Breast epithelium (tissue), 4 donors: Measurements from ENCODE around the gene COMT. TPM values are rescaled to one million over a fixed set of nuclear protein-coding genes. Genes with fewer than 3 reads are reported as not detected.

ENCODE experiments used
- DNase-seq, 2 donors: peaks; one replicate each; pipeline ENCODE4 v3.0.0-alpha.2; 2019; ENCODE audit warnings: low spot score in 2 of 2
- H3K27ac ChIP-seq, 2 donors: fragments of 200-600 bp; sonication (generic) in 1 of 2; one replicate each; pipeline ENCODE4 v1.5.1; 2016 to 2019; ENCODE audit warnings: mild to moderate bottlenecking in 1 of 2
- H3K27me3 ChIP-seq, 2 donors: fragments of 200-600 bp; sonication (generic) in 1 of 2; one replicate each; pipeline versions ENCODE4 v1.5.1 to v1.6.0; 2017 to 2019; ENCODE audit warnings: control low read depth in 1 of 2, mild to moderate bottlenecking in 1 of 2
- H3K36me3 ChIP-seq: fragments of 200-600 bp; one replicate; pipeline ENCODE4 v1.5.1; 2019
- H3K4me1 ChIP-seq, 2 donors: fragments of 200-600 bp; sonication (generic); one replicate each; pipeline ENCODE4 v1.5.1; 2016 to 2019; ENCODE audit warnings: control low read depth in 1 of 2
- H3K4me3 ChIP-seq, 3 donors: fragments of 200-600 bp; sonication (generic); 1 replicate in 2 of 3; 2 replicates in 1 of 3; pipeline ENCODE4 v1.5.1; 2016 to 2019; ENCODE audit warnings: mild to moderate bottlenecking in 3 of 3, moderate library complexity in 2 of 3
- H3K9me3 ChIP-seq, 2 donors: fragments of 200-600 bp; sonication (generic) in 1 of 2; one replicate each; pipeline ENCODE4 v1.5.1; 2016 to 2019; ENCODE audit warnings: control low read depth in 1 of 2
- POLR2A ChIP-seq: fragments of 450-650 bp; IDR thresholded peaks from one replicate; pipeline ENCODE4 v1.6.1; 2016; ENCODE audit warnings: antibody characterized with exemption, mild to moderate bottlenecking, moderate library complexity
- POLR2AphosphoS5 ChIP-seq, 3 donors: sonication (generic); formaldehyde crosslinking; IDR thresholded peaks; one replicate each; pipeline ENCODE4 v1.6.1; 2017; ENCODE audit warnings: antibody characterized with exemption in 3 of 3
- intact Hi-C: fragments of 100-400 bp; cut with DNase I; formaldehyde crosslinking; loops from one replicate; pipeline ENCODE4 v1.15.1; 2023; ENCODE audit warnings: low total_unique reads
- total RNA-seq, 3 donors: library from RNA; depleted of rRNA; stranded (reverse); fragments of >200 nt; gene quantifications; one replicate each; pipeline ENCODE4 v1.1.0, GENCODE V29; 2016
- TF ChIP-seq, protein P1 (sequence below), 3 donors: fragments of 450-650 bp; IDR thresholded peaks; one replicate each; pipeline ENCODE4 v1.5.1; 2016 to 2017; ENCODE audit warnings: antibody characterized with exemption in 3 of 3, mild to moderate bottlenecking in 3 of 3, moderate library complexity in 3 of 3

COMT gene
- total RNA-seq, 3 donors from 2014 or later, result 136 to 198 (median 196) TPM

GRCh38 chr22:19972652-19973550, 31.3 kb downstream of the COMT start:
- Histone ChIP-seq H3K9me3 (no peaks in the 10 kb centered on the region), H3K27ac (no peak overlapping the region), H3K4me3 (no peak overlapping the region), H3K27me3 (no peaks in the 10 kb centered on the region), H3K4me1 (no peaks in the 10 kb centered on the region), H3K36me3 (no peaks in the 10 kb centered on the region)
- intact Hi-C loops, result loop anchor here (5.0 kb wide), 1 partner anchor 39 kb away; no protein-coding TSS in a partner anchor
- TF ChIP-seq POLR2A (no peak), POLR2AphosphoS5 (IDR thresholded peaks at IDR 0.05) (no peak)
- TF ChIP-seq, protein P1, sequence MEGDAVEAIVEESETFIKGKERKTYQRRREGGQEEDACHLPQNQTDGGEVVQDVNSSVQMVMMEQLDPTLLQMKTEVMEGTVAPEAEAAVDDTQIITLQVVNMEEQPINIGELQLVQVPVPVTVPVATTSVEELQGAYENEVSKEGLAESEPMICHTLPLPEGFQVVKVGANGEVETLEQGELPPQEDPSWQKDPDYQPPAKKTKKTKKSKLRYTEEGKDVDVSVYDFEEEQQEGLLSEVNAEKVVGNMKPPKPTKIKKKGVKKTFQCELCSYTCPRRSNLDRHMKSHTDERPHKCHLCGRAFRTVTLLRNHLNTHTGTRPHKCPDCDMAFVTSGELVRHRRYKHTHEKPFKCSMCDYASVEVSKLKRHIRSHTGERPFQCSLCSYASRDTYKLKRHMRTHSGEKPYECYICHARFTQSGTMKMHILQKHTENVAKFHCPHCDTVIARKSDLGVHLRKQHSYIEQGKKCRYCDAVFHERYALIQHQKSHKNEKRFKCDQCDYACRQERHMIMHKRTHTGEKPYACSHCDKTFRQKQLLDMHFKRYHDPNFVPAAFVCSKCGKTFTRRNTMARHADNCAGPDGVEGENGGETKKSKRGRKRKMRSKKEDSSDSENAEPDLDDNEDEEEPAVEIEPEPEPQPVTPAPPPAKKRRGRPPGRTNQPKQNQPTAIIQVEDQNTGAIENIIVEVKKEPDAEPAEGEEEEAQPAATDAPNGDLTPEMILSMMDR (IDR thresholded peaks at IDR 0.05), result no peak
- no peak for DNase-seq

DNA sequence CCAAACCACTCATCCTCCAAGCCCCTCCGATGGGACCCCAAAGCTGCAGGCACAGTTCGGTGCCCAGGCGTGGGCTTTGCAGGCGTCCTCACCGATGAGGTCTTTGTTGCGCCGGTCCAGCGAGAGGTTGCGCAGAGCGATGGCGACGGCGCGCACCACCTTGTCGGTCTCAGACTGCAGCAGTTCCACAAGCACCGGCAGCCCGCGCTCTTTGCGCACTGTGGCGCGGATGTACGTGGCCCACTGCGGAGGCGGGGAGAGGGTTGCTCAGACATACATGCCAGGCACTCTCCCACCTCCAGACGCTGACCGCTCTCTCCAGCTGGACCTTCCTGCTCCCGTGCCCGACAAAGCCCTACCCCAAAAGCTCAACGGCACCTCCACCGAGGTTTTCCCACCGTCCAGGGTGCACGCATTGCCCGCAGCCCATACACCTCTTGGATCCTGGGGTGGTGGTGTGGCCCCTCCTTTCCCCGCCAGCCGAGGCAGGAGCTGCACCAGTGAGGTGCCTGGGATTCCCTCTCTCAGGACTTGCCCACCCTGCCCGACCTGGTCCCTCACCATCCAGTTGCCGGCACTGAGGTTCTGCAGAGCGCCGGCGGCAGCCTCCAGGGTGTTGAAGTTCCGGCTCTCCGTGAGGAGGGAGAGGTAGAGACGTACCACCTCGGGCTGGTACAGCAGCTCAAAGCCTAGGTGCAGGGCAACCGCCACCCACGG, 32.1 kb downstream of the COMT start:
- no peaks in the 10 kb centered on the region for H3K4me1 ChIP-seq
- no peaks in the 10 kb centered on the region for H3K9me3 ChIP-seq
- no peak for DNase-seq
- intact Hi-C loops, result loop anchor here (5.0 kb wide), 1 partner anchor 39 kb away; no protein-coding TSS in a partner anchor
- H3K27ac ChIP-seq, result no peak overlapping the region
- no peaks in the 10 kb centered on the region for H3K36me3 ChIP-seq
- no peak overlapping the region for H3K4me3 ChIP-seq
- TF ChIP-seq POLR2A (no peak), POLR2AphosphoS5 (IDR thresholded peaks at IDR 0.05) (no peak)
- TF ChIP-seq, protein P1 (IDR thresholded peaks at IDR 0.05), result no peak
- no peaks in the 10 kb centered on the region for H3K27me3 ChIP-seq

DNA sequence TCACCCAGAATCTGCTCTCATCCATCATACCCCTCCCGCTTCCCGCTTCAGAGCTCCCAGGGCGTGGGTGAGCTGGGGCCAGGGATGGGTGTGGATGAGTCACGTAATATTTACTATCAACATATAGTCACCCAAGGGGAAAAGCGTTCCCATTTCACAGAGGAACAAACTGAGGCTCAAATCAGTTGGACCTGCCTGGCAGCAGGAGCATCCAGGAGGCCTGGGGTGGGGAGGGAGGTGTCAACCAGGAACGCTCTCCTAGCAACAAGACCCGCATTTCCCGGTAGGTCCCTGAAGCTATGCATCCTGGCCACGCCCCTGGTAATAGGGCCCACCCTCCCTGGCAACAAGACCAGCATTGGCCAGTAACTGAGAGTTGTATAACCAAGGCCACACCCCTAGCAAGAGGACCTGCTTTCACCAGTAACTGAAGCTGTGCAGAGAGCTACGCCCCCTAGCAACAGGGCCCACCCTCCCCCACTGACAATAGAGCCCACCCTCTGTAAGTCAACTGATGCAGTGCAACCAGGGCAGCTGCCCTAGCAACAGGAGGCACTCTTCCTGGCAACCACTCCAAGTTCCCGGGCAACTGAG, 32.8 kb downstream of the COMT start:
- Histone ChIP-seq H3K9me3 (no peaks in the 10 kb centered on the region), H3K27ac (no peak overlapping the region), H3K4me3 (no peak overlapping the region), H3K36me3 (no peaks in the 10 kb centered on the region), H3K27me3 (no peaks in the 10 kb centered on the region), H3K4me1 (no peaks in the 10 kb centered on the region)
- intact Hi-C loops, result loop anchor here (5.0 kb wide), 1 partner anchor 38 kb away; no protein-coding TSS in a partner anchor
- no peak for TF ChIP-seq POLR2AphosphoS5 (IDR thresholded peaks at IDR 0.05)
- TF ChIP-seq POLR2A, result no peak
- TF ChIP-seq, protein P1 (IDR thresholded peaks at IDR 0.05), result no peak
- no peak for DNase-seq

- H3K27me3 ChIP-seq, result no peaks in the 10 kb centered on the region
- no peak overlapping the region for H3K27ac ChIP-seq
- no peaks in the 10 kb centered on the region for H3K36me3 ChIP-seq
- H3K9me3 ChIP-seq, result no peaks in the 10 kb centered on the region
- TF ChIP-seq, protein P1 (IDR thresholded peaks at IDR 0.05), result no peak
- TF ChIP-seq POLR2AphosphoS5 (IDR thresholded peaks at IDR 0.05), result no peak
- no peak for TF ChIP-seq POLR2A
- no peak overlapping the region for H3K4me3 ChIP-seq
- intact Hi-C loops, result loop anchor here (5.0 kb wide), 1 partner anchor 37 kb away; no protein-coding TSS in a partner anchor
- DNase-seq, result no peak
- H3K4me1 ChIP-seq, result no peaks in the 10 kb centered on the region
These were observed 33.5 kb downstream of the COMT start for GRCh38 chr22:19974935-19975706.
